Prostate gland (tissue), 2 donors: Measurements from ENCODE around the gene TMEM59.

Experiments
- CTCF ChIP-seq, 4 experiments: fragments of 200-600 bp in 2 of 4; fragments of 450-650 bp in 2 of 4; sonication (generic) in 2 of 4; IDR thresholded peaks; 1 replicate in 3 of 4; 2 replicates in 1 of 4; pipeline ENCODE4 v1.5.1; 2016 to 2019; ENCODE audit warnings: antibody characterized with exemption in 4 of 4, mild to moderate bottlenecking in 2 of 4, moderate library complexity in 2 of 4
- POLR2A ChIP-seq: fragments of 450-650 bp; IDR thresholded peaks from one replicate; pipeline ENCODE4 v1.6.1; 2016; ENCODE audit warnings: antibody characterized with exemption, mild to moderate bottlenecking
- POLR2AphosphoS5 ChIP-seq: sonication (generic); formaldehyde crosslinking; IDR thresholded peaks from one replicate; pipeline ENCODE4 v1.6.1; 2017; ENCODE audit warnings: antibody characterized with exemption

GRCh38 chr1:54054438-54054749 is 1.4 kb upstream of the TMEM59 start:
- TF ChIP-seq CTCF (IDR thresholded peaks at IDR 0.05) (no peak), POLR2A (no peak), POLR2AphosphoS5 (no peak)
